Sigmoid colon (tissue), 7 donors: ENCODE measurements around the gene CR1. TPM values are rescaled to one million over a fixed set of nuclear protein-coding genes. Genes with fewer than 3 reads are reported as not detected.
A peak's percentile ranks its signal among the peaks of the same experiment; 100 is the strongest.
"Not testable (repeated sequence)": the region's sequence is repeated elsewhere in the genome, so short reads cannot be mapped to it uniquely, and the experiment has no call there.

Experiments
- DNase-seq: peaks from one replicate; pipeline ENCODE4 v3.0.0-alpha.2; 2019
- H3K27ac ChIP-seq, 4 donors: fragments of 200-600 bp; sonication (generic); one replicate each; pipeline ENCODE4 v1.5.1; 2016 to 2019; ENCODE audit warnings: mild to moderate bottlenecking in 1 of 4
- H3K27me3 ChIP-seq, 3 donors: fragments of 200-600 bp; sonication (generic); one replicate each; pipeline ENCODE4 v1.5.1; 2019; ENCODE audit warnings: mild to moderate bottlenecking in 1 of 3
- H3K36me3 ChIP-seq, 4 donors: fragments of 200-600 bp; sonication (generic); one replicate each; pipeline ENCODE4 v1.5.1; 2016 to 2019
- H3K4me1 ChIP-seq, 4 donors: fragments of 200-600 bp; sonication (generic); one replicate each; pipeline ENCODE4 v1.5.1; 2017 to 2019
- H3K4me3 ChIP-seq, 4 donors: fragments of 200-600 bp; sonication (generic); one replicate each; pipeline ENCODE4 v1.5.1; 2017 to 2019; ENCODE audit warnings: mild to moderate bottlenecking in 2 of 4, moderate library complexity in 1 of 4
- H3K9me3 ChIP-seq, 4 donors: fragments of 200-600 bp in 3 of 4; sonication (generic) in 3 of 4; one replicate each; pipeline versions ENCODE4 v1.5.1 to v1.6.1; 2013 to 2019
- EP300 ChIP-seq, 4 donors: sonication (generic); formaldehyde crosslinking; IDR thresholded peaks; one replicate each; pipeline ENCODE4 v1.6.1; 2017; ENCODE audit warnings: antibody characterized with exemption in 4 of 4
- POLR2A ChIP-seq, 2 donors: fragments of 450-650 bp; IDR thresholded peaks; one replicate each; pipeline ENCODE4 v1.6.1; 2016; ENCODE audit warnings: antibody characterized with exemption in 2 of 2, mild to moderate bottlenecking in 2 of 2, moderate library complexity in 2 of 2
- POLR2AphosphoS5 ChIP-seq, 4 donors: sonication (generic); formaldehyde crosslinking; IDR thresholded peaks; one replicate each; pipeline ENCODE4 v1.6.1; 2017; ENCODE audit warnings: antibody characterized with exemption in 4 of 4
- WGBS, 2 donors: extraction: QIAGEN DNeasy Blood & Tissue Kit; methylation state at CpG; one replicate each; pipeline ENCODE4 v1.1.7; 2013; 5-methylcytosine and 5-hydroxymethylcytosine counted together
- intact Hi-C: fragments of 100-400 bp; cut with DNase I; formaldehyde crosslinking; loops from one replicate; pipeline ENCODE4 v1.15.1; 2023
- polyA plus RNA-seq, 3 donors: library from polyadenylated mRNA; stranded (reverse); fragments of 200-250 nt; gene quantifications; one replicate each; pipeline ENCODE4 v1.2.3, GENCODE V29; 2013
- total RNA-seq, 4 donors: library from RNA; depleted of rRNA; stranded (reverse); fragments of >200 nt; gene quantifications; one replicate each; pipeline ENCODE4 v1.1.0, GENCODE V29; 2016
- TF ChIP-seq, protein P1 (sequence below), 4 experiments: fragments of 450-650 bp in 3 of 4; fragments of 200-600 bp in 1 of 4; IDR thresholded peaks; one replicate each; pipeline ENCODE4 v1.5.1; 2016 to 2019; ENCODE audit warnings: antibody characterized with exemption in 4 of 4, mild to moderate bottlenecking in 3 of 4, moderate library complexity in 2 of 4
- donor health status: healthy with polysubstance abuse.
- donor health status: Bipolar disorder and iron deficiency.
- donor health status: healthy.

The CR1 gene
- total and polyA plus RNA-seq, 7 donors, result 0.46 to 11.5 (median 5.8) TPM

DNA sequence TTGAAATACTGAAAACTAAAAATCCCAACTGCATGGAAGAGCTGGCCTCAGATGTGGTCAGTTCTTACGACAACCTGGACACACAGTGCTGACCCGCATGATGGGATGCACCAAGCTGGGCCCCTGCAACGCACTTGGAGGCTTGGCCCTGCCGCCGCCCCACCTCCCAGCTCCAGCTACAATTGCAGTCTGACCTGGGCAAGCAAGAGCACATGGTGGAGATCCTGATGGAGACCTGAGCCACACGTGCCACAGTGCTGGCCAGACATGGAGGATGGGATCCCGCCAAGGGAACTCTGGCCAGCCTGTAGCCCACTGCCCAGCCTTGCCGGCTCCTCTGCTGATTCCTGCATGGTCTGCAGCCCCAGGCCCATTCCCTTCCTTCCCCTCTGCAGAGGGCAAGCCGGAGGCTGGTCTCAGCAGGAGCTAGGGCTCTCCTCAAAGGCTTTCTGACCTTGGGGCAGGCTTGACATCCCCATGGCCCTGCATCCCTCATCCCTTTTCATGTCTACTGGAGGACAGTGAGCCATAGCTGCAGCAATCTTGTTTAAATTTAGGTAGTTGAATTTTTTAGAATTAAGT lies 163.0 kb downstream of the CR1 start:
- intact Hi-C loops, result no loop called here
- no peaks in the 10 kb centered on the region for H3K9me3 ChIP-seq
- 89 to 90% methylated on average over 9 of the region's 9 CpGs for WGBS, 2 donors
- no peaks in the 10 kb centered on the region for H3K36me3 ChIP-seq
- no peak overlapping the region for H3K27ac ChIP-seq
- no peaks in the 10 kb centered on the region for H3K27me3 ChIP-seq
- no peak for DNase-seq
- no peak overlapping the region for H3K4me3 ChIP-seq
- TF ChIP-seq EP300 (IDR thresholded peaks at IDR 0.05) (no peak), POLR2AphosphoS5 (IDR thresholded peaks at IDR 0.05) (no peak), POLR2A (IDR thresholded peaks at IDR 0.05) (no peak)
- TF ChIP-seq, protein P1, sequence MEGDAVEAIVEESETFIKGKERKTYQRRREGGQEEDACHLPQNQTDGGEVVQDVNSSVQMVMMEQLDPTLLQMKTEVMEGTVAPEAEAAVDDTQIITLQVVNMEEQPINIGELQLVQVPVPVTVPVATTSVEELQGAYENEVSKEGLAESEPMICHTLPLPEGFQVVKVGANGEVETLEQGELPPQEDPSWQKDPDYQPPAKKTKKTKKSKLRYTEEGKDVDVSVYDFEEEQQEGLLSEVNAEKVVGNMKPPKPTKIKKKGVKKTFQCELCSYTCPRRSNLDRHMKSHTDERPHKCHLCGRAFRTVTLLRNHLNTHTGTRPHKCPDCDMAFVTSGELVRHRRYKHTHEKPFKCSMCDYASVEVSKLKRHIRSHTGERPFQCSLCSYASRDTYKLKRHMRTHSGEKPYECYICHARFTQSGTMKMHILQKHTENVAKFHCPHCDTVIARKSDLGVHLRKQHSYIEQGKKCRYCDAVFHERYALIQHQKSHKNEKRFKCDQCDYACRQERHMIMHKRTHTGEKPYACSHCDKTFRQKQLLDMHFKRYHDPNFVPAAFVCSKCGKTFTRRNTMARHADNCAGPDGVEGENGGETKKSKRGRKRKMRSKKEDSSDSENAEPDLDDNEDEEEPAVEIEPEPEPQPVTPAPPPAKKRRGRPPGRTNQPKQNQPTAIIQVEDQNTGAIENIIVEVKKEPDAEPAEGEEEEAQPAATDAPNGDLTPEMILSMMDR (IDR thresholded peaks at IDR 0.05), result no peak
- no peaks in the 10 kb centered on the region for H3K4me1 ChIP-seq

DNA sequence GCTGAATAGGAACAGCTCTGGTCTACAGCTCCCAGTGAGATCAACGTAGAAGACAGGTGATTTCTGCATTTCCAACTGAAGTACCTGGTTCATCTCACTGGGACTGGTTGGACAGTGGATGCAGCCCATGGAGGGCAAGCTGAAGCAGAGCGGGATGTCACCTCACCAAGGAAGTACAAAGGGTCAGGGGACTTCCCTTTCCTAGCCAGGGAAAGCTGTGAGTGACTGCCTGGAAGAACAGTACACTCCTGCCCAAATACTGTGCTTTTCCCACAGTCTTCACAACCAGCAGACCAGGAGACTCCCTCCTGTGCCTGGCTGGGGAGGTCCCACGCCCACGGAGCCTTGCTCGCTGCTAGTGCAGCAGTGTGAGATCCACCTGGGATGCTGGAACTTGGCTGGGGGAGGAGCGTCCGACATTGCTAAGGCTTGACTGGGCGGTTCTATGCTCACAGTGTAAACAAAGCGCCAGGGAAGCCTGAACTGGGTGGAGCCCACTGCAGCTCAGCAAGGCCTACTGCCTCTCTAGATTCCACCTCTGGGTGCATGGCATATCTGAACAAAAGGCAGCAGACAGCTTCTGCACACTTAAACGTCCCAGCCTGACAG lies 163.7 kb downstream of the CR1 start:
- H3K27ac ChIP-seq, result no peak overlapping the region
- WGBS, 2 donors, result 26 to 74% methylated on average over 10 of the region's 10 CpGs
- TF ChIP-seq POLR2AphosphoS5 (IDR thresholded peaks at IDR 0.05) (no peak), EP300 (IDR thresholded peaks at IDR 0.05) (no peak), POLR2A (IDR thresholded peaks at IDR 0.05) (no peak)
- TF ChIP-seq, protein P1 (IDR thresholded peaks at IDR 0.05), result no peak
- H3K36me3 ChIP-seq, result no peaks in the 10 kb centered on the region
- no peaks in the 10 kb centered on the region for H3K9me3 ChIP-seq
- no peaks in the 10 kb centered on the region for H3K4me1 ChIP-seq
- intact Hi-C loops, result no loop called here
- no peak for DNase-seq
- H3K4me3 ChIP-seq, result no peak overlapping the region
- no peaks in the 10 kb centered on the region for H3K27me3 ChIP-seq

DNA sequence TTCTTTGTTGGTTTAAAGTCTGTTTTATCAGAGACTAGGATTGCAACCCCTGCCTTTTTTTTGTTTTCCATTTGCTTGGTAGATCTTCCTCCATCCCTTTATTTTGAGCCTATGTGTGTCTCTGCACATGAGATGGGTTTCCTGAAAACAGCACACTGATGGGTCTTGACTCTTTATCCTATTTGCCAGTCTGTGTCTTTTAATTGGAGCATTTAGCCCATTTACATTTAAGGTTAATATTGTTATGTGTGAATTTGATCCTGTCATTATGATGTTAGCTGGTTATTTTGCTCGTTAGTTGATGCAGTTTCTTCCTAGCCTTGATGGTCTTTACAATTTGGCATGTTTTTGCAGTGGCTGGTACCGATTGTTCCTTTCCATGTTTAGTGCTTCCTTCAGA lies 165.5 kb downstream of the CR1 start:
- H3K9me3 ChIP-seq, H3K27me3 ChIP-seq, H3K4me3 ChIP-seq, H3K36me3 ChIP-seq, H3K4me1 ChIP-seq, H3K27ac ChIP-seq, intact Hi-C loops, DNase-seq: not testable (repeated sequence)
- 88 to 100% methylated on average over 1 of the region's 2 CpGs for WGBS, 2 donors

DNA sequence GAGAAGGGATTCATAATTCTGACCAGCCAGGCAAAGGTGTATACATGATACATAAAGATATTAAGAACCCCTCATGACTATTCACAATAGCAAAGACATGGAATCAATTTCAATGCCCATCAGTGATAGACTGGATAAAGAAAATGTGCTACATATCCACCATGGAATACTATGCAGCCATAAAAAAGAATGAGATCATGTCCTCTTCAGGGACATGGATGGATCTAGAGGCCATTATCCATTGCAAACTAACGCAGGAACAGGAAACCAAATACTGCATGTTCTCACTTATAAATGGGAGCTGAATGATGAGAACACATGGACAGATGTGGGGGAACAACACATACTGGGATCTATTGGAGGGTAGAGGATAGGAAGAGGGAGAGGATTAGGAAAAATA lies 170.4 kb downstream of the CR1 start:
- TF ChIP-seq, protein P1 (IDR thresholded peaks at IDR 0.05), result no peak
- TF ChIP-seq POLR2AphosphoS5 (IDR thresholded peaks at IDR 0.05) (no peak), POLR2A (IDR thresholded peaks at IDR 0.05) (no peak), EP300 (IDR thresholded peaks at IDR 0.05) (no peak)

DNA sequence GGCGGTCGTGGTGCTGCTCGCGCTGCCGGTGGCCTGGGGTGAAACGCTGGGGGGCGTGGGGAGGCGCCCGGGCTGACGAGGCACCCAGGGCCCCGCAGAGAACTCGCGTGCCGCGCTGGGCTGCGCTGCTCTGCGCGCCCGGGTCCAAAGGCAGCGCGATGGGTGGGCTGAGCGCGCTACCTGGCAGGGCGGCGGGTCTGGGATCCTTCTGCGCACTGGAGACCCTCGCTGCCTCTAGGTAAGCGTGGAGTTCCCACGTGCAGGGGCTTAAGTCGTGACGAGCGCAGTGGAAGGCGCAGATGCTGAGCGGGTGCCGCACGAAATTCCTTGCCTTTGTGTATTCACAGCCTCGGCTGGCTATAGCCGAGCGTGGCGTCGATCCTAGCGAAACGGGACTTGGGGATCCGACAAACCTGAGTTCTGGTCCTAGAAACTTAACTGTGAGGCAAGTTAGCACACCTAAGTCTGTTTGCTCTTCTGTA lies 173.6 kb downstream of the CR1 start:
- intact Hi-C loops, result no loop called here
- H3K4me3 ChIP-seq, result peak overlapping the region in 1 of 4 donors; percentile 13
- peaks cover 11 to 56% (median 22%) of the 10 kb centered on the region in 3 donors for H3K27me3 ChIP-seq
- H3K27ac ChIP-seq, result no peak overlapping the region
- peaks cover 0 to 11% (median 7%) of the 10 kb centered on the region in 4 donors for H3K4me1 ChIP-seq
- DNase-seq, result no peak
- peaks cover 0 to 11% (median 0%) of the 10 kb centered on the region in 4 donors for H3K9me3 ChIP-seq
- no peak for TF ChIP-seq EP300 (IDR thresholded peaks at IDR 0.05)
- TF ChIP-seq POLR2AphosphoS5 (IDR thresholded peaks at IDR 0.05), result no peak
- TF ChIP-seq, protein P1 (IDR thresholded peaks at IDR 0.05), result no peak
- no peak for TF ChIP-seq POLR2A (IDR thresholded peaks at IDR 0.05)
- 8 to 10% methylated on average over 44 of the region's 44 CpGs for WGBS, 2 donors
- no peaks in the 10 kb centered on the region for H3K36me3 ChIP-seq

More for the DNA sequence above, 170.4 kb downstream of the CR1 start:
- Histone ChIP-seq H3K36me3 (no peaks in the 10 kb centered on the region), H3K27me3 (peaks cover 11 to 53% (median 22%) of the 10 kb centered on the region in 3 donors), H3K9me3 (peaks cover 0 to 11% (median 0%) of the 10 kb centered on the region in 4 donors), H3K4me3 (no peak overlapping the region), H3K27ac (no peak overlapping the region), H3K4me1 (peaks cover 0 to 11% (median 7%) of the 10 kb centered on the region in 4 donors)
- intact Hi-C loops, result no loop called here
- no peak for DNase-seq
- 88 to 93% methylated on average over 1 of the region's 1 CpG for WGBS, 2 donors
